Spleen (tissue), 7 donors: ENCODE measurements around the gene OBSCN.

ENCODE experiments used
- POLR2A ChIP-seq, 3 donors: fragments of 450-650 bp; IDR thresholded peaks; one replicate each; pipeline ENCODE4 v1.5.1; 2017; ENCODE audit warnings: antibody characterized with exemption in 3 of 3, mild to moderate bottlenecking in 1 of 3
- POLR2AphosphoS5 ChIP-seq, 3 donors: sonication (generic); formaldehyde crosslinking; IDR thresholded peaks; one replicate each; pipeline ENCODE4 v1.5.1; 2017; ENCODE audit warnings: antibody characterized with exemption in 3 of 3
- TF ChIP-seq, protein P1 (sequence below), 11 experiments: fragments of 200-600 bp in 7 of 11; fragments of 450-650 bp in 4 of 11; sonication (generic) in 4 of 11; IDR thresholded peaks in 8 of 11; conservative IDR thresholded peaks in 3 of 11; 1 replicate in 7 of 11; 2 replicates in 4 of 11; pipeline versions ENCODE4 v1.4.0 to v1.8.0; 2016 to 2021; ENCODE audit warnings: antibody characterized with exemption in 11 of 11, inconsistent platforms in 4 of 11, mild to moderate bottlenecking in 1 of 11
- donor health status: DM: no; HTN: no; CAD: no; lungs with moderate emphysema.
- donor health status: DM: no; HTN: no; CAD: no.
- donor health status: DM: no; HTN: no; CAD: no.

DNA sequence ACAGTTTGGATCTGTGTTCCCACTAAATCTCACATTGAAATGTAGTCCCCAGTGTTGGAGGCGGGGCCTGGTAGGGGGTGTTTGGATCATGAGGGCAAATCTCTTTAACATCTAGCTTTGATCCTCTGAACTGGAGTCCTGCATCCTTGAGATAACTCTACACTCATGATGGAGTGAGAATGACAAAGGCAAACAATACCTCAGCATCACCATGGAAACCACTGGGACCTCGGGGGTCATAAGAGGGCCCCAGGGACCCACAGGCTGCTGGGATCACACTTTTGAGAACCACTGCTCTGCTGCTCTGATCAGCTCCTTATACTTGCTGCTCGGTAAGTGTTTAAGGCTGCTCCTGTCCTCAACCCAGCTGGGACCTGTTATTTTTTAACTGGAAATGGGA, 13.4 kb upstream of the OBSCN start:
- TF ChIP-seq POLR2A (IDR thresholded peaks at IDR 0.05) (no peak), POLR2AphosphoS5 (IDR thresholded peaks at IDR 0.05) (no peak)
- TF ChIP-seq, protein P1, sequence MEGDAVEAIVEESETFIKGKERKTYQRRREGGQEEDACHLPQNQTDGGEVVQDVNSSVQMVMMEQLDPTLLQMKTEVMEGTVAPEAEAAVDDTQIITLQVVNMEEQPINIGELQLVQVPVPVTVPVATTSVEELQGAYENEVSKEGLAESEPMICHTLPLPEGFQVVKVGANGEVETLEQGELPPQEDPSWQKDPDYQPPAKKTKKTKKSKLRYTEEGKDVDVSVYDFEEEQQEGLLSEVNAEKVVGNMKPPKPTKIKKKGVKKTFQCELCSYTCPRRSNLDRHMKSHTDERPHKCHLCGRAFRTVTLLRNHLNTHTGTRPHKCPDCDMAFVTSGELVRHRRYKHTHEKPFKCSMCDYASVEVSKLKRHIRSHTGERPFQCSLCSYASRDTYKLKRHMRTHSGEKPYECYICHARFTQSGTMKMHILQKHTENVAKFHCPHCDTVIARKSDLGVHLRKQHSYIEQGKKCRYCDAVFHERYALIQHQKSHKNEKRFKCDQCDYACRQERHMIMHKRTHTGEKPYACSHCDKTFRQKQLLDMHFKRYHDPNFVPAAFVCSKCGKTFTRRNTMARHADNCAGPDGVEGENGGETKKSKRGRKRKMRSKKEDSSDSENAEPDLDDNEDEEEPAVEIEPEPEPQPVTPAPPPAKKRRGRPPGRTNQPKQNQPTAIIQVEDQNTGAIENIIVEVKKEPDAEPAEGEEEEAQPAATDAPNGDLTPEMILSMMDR (IDR thresholded peaks at IDR 0.05 in 8 of 11, conservative IDR thresholded peaks at IDR 0.05 in 3 of 11) = no peak
